Measurements from ENCODE around the gene CFAP73.

CFAP73 gene

GRCh38 chr12:113119980-113120669 lies 29.4 kb upstream of the CFAP73 start:
- DNase-seq (ENCODE audit: low read depth in 2 of 2): no peak

- no peak for DNase-seq (ENCODE audit: low read depth in 2 of 2)
Observed at GRCh38 chr12:113120670-113121370, 28.7 kb upstream of the CFAP73 start.

GRCh38 chr12:113127791-113128199 lies 21.7 kb upstream of the CFAP73 start:
- no peak for DNase-seq (ENCODE audit: low read depth in 2 of 2)

DNA sequence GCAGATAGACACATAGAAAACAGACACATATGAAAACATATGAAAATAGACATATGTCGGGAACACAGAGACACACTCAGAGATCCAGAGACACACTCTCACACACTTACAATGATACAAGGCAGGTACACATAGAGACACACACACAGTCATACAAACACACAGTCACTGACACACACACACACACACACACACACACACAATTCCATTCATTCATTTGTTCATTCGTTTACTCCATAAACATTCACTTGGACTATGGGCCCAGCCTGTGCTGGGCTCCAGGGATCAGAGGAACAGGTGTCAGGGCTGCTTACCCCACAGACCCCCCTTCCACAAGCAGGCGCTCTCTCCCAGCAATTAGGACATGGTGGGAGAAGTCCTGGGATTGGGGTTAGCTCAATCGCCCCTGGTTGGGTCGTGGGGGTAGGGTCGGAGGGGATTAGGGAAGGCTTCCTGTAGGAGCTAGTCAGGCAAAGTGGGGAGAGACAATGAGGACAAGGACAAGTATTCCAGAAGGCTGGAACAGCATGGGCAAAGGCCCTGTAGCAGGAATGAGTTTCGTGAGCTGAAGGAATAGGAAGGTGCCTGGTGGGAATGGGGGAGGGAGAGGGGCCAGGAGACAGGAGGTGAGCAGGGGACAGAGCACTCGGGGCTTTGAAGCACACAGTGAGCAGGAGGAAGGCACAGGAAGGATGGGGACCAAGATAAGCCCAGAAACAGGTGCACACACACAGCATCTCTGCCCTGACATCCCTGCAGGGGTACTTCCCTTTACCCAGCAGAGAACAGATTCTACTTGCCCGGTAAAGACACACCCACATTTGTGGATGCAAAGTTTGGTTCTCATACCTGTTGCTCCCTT lies 20.5 kb upstream of the CFAP73 start:
- no peak for DNase-seq (ENCODE audit: low read depth in 2 of 2)

- no peak for DNase-seq (ENCODE audit: low read depth in 2 of 2)
Observed at GRCh38 chr12:113129664-113130456, 19.7 kb upstream of the CFAP73 start.

GRCh38 chr12:113130457-113131135 lies 18.9 kb upstream of the CFAP73 start:
- no peak for DNase-seq (ENCODE audit: low read depth in 2 of 2)

- DNase-seq (ENCODE audit: low read depth in 2 of 2): no peak
Observed at GRCh38 chr12:113131556-113131955, 18.0 kb upstream of the CFAP73 start.

GRCh38 chr12:113133036-113133435 lies 16.5 kb upstream of the CFAP73 start:
- no peak for DNase-seq (ENCODE audit: low read depth in 2 of 2)

DNA sequence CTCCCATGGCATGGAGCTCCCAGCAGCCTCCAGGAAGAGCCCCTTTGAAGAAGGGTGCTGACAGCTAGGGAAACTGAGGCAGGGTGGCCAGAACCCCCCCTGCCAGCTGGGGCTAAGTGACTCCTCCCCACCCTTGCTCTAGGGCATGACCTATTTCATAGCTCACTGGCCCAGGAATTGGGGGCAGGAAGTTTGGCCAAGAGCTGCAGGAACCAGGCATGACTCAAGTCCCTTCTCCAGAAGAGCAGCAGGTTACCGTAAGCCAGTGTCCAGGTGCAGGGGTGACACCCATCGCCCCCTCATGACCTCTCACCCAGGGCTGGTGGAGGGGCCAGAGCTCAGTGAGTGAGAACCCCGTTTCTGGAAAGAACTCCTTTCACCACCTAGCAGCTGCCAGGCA lies 15.9 kb upstream of the CFAP73 start:
- DNase-seq (ENCODE audit: low read depth in 2 of 2): no peak

- DNase-seq (ENCODE audit: low read depth in 2 of 2): no peak
Observed at GRCh38 chr12:113134071-113134470, 15.5 kb upstream of the CFAP73 start.

DNA sequence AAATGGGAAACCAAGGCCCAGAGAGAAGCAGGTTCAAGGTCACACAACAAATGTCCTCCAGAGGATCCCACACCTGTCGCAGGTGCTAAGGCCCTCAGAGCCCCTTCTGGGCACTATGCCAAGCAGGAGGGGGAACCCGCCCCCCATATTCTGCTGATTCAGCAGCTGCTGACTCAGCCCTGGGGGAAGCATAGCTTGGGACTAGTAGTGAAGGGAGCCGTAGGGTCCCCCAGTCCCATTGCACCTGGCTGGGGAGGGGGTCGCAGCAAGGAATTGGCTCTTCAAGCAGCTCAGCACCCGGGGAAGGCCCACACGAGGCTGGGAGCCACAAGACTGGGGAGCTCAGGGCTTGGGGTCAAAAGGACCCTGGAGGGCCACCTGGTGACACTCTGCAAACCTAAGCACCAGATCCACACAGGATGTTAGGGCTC lies 15.0 kb upstream of the CFAP73 start:
- DNase-seq (ENCODE audit: low read depth in 2 of 2): no peak

- DNase-seq (ENCODE audit: low read depth in 2 of 2): peak; percentile 21 to 50
Observed at GRCh38 chr12:113135178-113136127, 14.1 kb upstream of the CFAP73 start, which contains the start of gene RASAL1. TSS of gene RASAL1 (minus strand) at chr12:113135761. CDS start at chr12:113135462, 299 bp downstream.

- DNase-seq (ENCODE audit: low read depth in 2 of 2): peak; percentile 25 to 26
Observed at GRCh38 chr12:113136128-113136989, 13.2 kb upstream of the CFAP73 start.

GRCh38 chr12:113136990-113137511 lies 12.5 kb upstream of the CFAP73 start:
- DNase-seq (ENCODE audit: low read depth in 2 of 2): no peak

DNA sequence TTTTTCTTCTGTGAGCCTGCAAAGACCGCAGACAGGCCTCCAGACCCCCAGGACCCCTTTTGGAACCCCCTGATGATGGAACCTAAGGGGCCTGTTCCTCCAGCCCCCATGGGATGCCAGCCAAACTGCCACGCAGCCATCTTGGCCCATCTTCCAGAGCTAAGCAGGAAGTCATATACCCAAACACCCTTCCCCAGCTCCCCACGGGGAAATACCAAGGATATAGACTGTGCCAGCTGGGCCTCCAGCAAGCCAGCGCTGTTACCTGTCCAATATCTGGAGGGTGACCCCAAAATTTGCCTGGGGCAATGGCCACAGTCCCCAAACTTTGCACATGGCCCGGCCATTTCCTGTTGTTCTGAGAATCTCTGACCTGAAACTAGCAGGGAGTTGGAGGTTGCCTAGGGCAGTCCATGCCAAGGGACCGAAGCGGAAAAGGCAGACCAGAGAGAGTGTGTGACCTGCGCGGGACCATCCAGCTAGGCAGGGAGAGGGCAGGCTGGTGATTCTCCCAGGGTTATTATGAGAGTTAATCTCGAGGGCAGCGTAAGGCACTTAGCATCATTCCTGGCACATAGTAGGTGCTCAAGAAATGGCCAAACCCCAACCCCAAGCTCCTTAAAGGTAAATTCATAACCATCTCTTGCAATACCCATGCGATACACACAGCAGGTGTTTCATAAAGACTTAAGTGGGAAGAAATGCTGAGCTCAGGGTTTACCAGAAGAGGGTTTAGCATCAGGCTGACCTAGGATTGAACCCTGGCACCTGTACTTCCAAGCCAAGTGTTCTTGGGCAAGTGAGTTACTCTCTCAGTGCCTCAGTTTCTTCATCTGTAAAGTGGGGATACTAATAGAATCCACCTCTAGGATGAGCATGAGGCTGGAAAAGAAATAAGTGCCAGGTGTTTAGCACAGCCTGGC lies 11.4 kb upstream of the CFAP73 start:
- DNase-seq (ENCODE audit: low read depth in 2 of 2): no peak

GRCh38 chr12:113138826-113139225 lies 10.7 kb upstream of the CFAP73 start:
- DNase-seq (ENCODE audit: low read depth in 2 of 2): no peak

- DNase-seq (ENCODE audit: low read depth in 2 of 2): no peak
Observed at GRCh38 chr12:113140706-113141105, 8.8 kb upstream of the CFAP73 start.
